Posterior vena cava (tissue), 2 donors: Measurements from ENCODE around the gene FOXO3B. TPM values are rescaled to one million over a fixed set of nuclear protein-coding genes. Genes with fewer than 3 reads are reported as not detected.
"Not testable (repeated sequence)": the region's sequence is repeated elsewhere in the genome, so short reads cannot be mapped to it uniquely, and the experiment has no call there.

Source experiments
- DNase-seq: peaks from one replicate; pipeline ENCODE4 v3.0.0-alpha.2; 2020; ENCODE audit warnings: low spot score
- intact Hi-C, 2 donors: fragments of 100-400 bp; cut with DNase I; formaldehyde crosslinking; loops; one replicate each; pipeline versions ENCODE4 v1.14.1 to v1.14.2; 2022 to 2023
- total RNA-seq, 2 donors: library from RNA; stranded (reverse); fragmentation: NEBNext Ultra II Directional; extraction: Animal tissue kit (Norgen Biotek cat#: 25700); gene quantifications; one replicate each; pipeline ENCODE4 v1.2.1, GENCODE V29; 2021
- donor health status: DM: yes; HTN: yes; CAD: no.
- donor health status: DM: yes; HTN: yes; CAD: no.

The FOXO3B gene
- total RNA-seq, 2 donors from 2014 or later = 1.5 to 2.3 TPM

- intact Hi-C loops, DNase-seq: not testable (repeated sequence)
Observed at GRCh38 chr17:18667535-18667934, 14.6 kb downstream of the FOXO3B start.

DNA sequence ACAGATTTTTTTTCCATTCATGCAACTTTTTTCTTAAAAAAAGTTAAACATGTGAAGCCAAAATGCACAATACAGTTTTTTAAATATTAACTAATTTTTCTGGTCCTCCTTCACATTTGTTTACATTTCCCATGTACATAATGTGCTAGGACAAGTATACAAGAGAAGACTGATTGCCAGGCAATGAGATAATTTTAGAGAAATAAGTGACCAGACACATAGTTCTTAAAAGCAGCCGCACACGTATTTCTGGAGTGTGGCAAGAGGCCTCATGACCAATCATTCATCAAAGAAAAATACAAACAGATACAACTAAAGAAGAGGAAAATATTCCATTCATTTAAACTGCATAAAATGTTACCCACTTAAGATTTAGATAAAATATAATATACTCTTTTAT, 15.8 kb downstream of the FOXO3B start:
- DNase-seq, intact Hi-C loops: not testable (repeated sequence)

DNA sequence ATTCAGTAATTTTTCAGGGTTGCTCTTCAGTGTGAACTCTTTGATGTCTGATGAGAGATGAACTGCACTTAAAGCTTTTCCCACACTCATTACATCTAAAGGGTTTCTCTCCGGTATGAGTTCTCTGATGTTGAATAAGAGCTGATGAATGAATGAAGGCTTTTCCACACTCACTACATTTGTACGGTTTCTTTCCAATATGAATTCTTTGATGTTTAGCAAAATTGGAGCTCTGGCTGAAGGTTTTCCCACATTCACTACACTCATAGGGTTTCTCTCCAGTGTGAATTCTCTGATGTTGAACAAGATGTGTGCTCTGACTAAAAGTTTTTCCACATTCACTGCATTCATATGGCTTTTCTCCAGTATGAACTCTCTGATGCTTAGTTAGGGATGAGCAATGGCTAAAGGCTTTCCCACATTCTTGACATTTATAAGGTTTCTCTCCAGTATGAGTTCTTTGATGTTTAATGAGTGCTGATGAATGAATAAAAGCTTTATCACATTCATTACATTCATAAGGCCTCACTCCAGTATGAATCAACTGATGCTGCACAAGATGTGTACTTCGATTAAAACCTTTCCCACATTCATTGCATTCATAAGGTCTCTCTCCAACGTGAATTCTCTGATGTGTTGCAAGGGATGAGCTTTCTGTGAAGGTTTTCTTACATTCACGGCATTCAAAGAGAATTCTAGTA, 20.0 kb downstream of the FOXO3B start:
- intact Hi-C loops, DNase-seq: not testable (repeated sequence)

GRCh38 chr17:18650094-18650493, 32.0 kb downstream of the FOXO3B start:
- intact Hi-C loops, DNase-seq: not testable (repeated sequence)

DNA sequence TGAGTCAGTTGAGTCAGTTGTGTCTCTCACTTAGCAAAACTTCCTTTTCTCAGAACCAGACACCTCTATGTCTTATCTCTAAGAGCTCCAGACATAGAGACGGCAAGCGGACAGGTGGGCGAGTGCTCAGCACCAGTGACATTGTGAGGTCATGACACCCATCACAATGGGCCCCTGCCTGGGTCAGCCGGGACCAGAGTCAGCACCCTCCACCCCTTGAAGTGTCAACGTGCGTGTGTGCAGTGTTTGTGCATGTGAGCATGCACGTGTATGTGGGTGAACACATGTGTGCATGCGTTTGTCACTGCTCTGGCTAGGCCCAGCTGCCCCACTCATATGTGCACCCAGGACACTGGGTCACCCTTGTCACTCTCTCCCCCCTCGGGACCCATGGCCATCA, 37.8 kb downstream of the FOXO3B start, which contains the start of gene TBC1D28:
Gene TBC1D28 (minus strand): TSS at position 101 of the 400 bp plus-strand sequence. CDS start 3,039 bp downstream, outside the sequence.
- DNase-seq, intact Hi-C loops: not testable (repeated sequence)

DNA sequence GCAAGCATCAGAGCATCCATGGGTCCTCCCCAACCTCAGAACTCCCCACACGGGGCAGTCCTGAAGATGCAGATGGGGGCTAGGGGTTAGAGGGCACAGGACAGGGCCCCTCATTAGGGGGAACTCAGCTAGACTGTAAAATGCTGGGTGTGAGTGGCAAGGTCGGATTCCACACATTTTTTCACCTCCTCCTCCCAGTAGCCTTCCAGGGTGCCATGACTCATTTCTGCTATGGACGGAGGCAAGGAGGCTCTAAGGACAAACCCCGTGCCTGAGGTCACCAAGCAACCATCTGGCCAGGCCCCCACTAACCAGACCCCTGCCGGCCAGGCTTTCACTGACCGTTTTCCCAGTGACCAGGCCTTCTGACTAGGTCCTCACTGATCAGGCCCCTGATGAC, 39.0 kb downstream of the FOXO3B start:
- DNase-seq, intact Hi-C loops: not testable (repeated sequence)

- intact Hi-C loops, DNase-seq: not testable (repeated sequence)
Observed at GRCh38 chr17:18638357-18638756, 43.8 kb downstream of the FOXO3B start.

DNA sequence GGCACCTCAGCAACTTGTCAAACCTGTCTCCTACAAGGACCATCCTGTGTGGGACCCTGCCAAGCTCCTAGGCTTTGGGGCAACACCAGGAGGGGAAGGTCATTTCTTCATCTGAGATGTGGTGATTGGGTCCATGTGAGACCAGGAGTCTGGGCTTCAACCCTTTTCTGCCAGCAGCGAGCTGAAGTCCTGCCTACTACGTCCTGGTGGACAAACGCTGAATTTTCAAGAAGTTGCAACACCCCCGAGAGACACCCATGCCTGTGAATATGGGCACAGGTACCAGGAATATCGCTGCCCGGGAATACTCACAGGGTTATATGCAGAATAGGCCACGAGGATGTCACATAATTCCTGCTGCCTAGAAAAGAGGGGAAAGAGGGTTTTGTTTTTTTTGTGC, 45.9 kb downstream of the FOXO3B start:
- DNase-seq, intact Hi-C loops: not testable (repeated sequence)

- intact Hi-C loops, DNase-seq: not testable (repeated sequence)
Observed at GRCh38 chr17:18635773-18636172, 46.3 kb downstream of the FOXO3B start.

GRCh38 chr17:18634550-18635263, 47.4 kb downstream of the FOXO3B start:
- DNase-seq, intact Hi-C loops: not testable (repeated sequence)

Other genes starting within 250 kb of the FOXO3B start
- gene LGALS9C, start 205.5 kb downstream of the FOXO3B start, total RNA-seq = not detected
- gene TBC1D28, start 37.9 kb downstream of the FOXO3B start, total RNA-seq = not detected
- under 1 TPM; 0.10 to 0.14 TPM for gene FBXW10, start 61.7 kb upstream of the FOXO3B start, total RNA-seq
- gene TVP23B, start 98.9 kb upstream of the FOXO3B start, total RNA-seq = 10 to 100 TPM; 26.7 to 29.4 TPM
- gene PRPSAP2, start 175.8 kb upstream of the FOXO3B start, total RNA-seq = 10 to 100 TPM; 21.1 to 21.5 TPM